SU-DHL-6 (cell line): ENCODE results near the gene LRRC4B.

Experiments used
- CTCF ChIP-seq: fragments of 200-600 bp; sonication (generic); IDR thresholded peaks from one replicate; pipeline ENCODE4 v1.5.1; 2017; ENCODE audit warnings: antibody characterized with exemption, mild to moderate bottlenecking, low read length, moderate library complexity; ENCODE audit not compliant: insufficient read depth, poor library complexity, severe bottlenecking
- EZH2phosphoT487 ChIP-seq: fragments of 200-600 bp; sonication (generic), shearing (Covaris generic); conservative IDR thresholded peaks from 2 replicates; pipeline ENCODE4 v1.6.1; 2018; ENCODE audit warnings: mild to moderate bottlenecking, antibody characterized with exemption, low read length, moderate library complexity, mixed read lengths

DNA sequence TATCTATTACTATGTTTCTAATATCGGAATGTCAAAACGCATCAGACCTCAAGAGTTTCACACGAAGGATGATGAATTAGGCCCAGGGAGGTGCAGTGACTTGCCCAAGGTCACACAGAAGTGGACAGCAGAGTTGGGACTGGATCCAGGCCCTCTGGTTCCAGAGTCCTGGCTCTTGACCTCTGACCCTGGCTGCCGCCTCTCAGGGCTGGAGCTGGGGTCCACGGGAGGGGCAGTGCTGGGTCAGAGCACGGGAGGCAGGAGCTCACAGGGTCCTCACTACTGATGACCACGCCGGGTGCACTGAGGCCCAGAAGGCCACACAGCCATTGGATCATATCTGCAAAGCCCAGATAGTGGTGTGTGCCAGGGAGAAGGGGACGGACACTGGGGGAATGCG lies 45.4 kb downstream of the LRRC4B start:
- TF ChIP-seq CTCF = no peak
- TF ChIP-seq EZH2phosphoT487 = no peak
